Body of pancreas (tissue), 4 donors: ENCODE measurements around the gene KCNJ4.

Experiments
- CTCF ChIP-seq, 7 experiments: fragments of 450-650 bp in 4 of 7; fragments of 200-600 bp in 3 of 7; sonication (generic) in 3 of 7; IDR thresholded peaks; one replicate each; pipeline ENCODE4 v1.5.1; 2016 to 2019; ENCODE audit warnings: antibody characterized with exemption in 7 of 7
- POLR2A ChIP-seq, 3 donors: fragments of 450-650 bp; IDR thresholded peaks; one replicate each; pipeline ENCODE4 v1.6.1; 2016; ENCODE audit warnings: antibody characterized with exemption in 3 of 3, mild to moderate bottlenecking in 2 of 3

- TF ChIP-seq POLR2A (IDR thresholded peaks at IDR 0.05), result no peak
- TF ChIP-seq CTCF (IDR thresholded peaks at IDR 0.05), result no peak
These were observed 26.3 kb upstream of the KCNJ4 start for GRCh38 chr22:38481162-38481870.
